ENCODE results near the gene STARD3.

Gene STARD3

GRCh38 chr17:39607851-39608130 is 29.2 kb upstream of the STARD3 start, which contains the start of gene NEUROD2:
NEUROD2 (minus strand) TSS chr17:39607920; CDS start chr17:39606599, 1,321 bp downstream.
- Histone ChIP-seq H3K4me1 (ENCODE audit: insufficient read depth, low read length) (peaks cover 18% of the 10 kb centered on the region), H3K4me3 (ENCODE audit: low read length) (no peak within 1 kb of the TSS), H3K27me3 (ENCODE audit: insufficient read depth, low read length) (peaks cover 91% of the 10 kb centered on the region), H3K9me3 (ENCODE audit: low read length) (peaks cover 2% of the 10 kb centered on the region), H2AFZ (ENCODE audit: low read depth, low read length) (peak within 1 kb of the TSS; percentile 5), H3K36me3 (ENCODE audit: insufficient read depth, low read length) (no peaks in the 10 kb centered on the region)

GRCh38 chr17:39608142-39608981 is 28.6 kb upstream of the STARD3 start:
- H3K27me3 ChIP-seq (ENCODE audit: insufficient read depth, low read length): peaks cover 88% of the 10 kb centered on the region
- H3K9me3 ChIP-seq (ENCODE audit: low read length): peaks cover 2% of the 10 kb centered on the region
- H3K36me3 ChIP-seq (ENCODE audit: insufficient read depth, low read length): no peaks in the 10 kb centered on the region
- no peak overlapping the region for H2AFZ ChIP-seq (ENCODE audit: low read depth, low read length)
- no peak overlapping the region for H3K4me3 ChIP-seq (ENCODE audit: low read length)
- H3K4me1 ChIP-seq (ENCODE audit: insufficient read depth, low read length): peaks cover 18% of the 10 kb centered on the region

GRCh38 chr17:39609416-39610025 is 27.4 kb upstream of the STARD3 start:
- no peak overlapping the region for H2AFZ ChIP-seq (ENCODE audit: low read depth, low read length)
- no peaks in the 10 kb centered on the region for H3K36me3 ChIP-seq (ENCODE audit: insufficient read depth, low read length)
- peaks cover 18% of the 10 kb centered on the region for H3K4me1 ChIP-seq (ENCODE audit: insufficient read depth, low read length)
- peaks cover 80% of the 10 kb centered on the region for H3K27me3 ChIP-seq (ENCODE audit: insufficient read depth, low read length)
- peaks cover 2% of the 10 kb centered on the region for H3K9me3 ChIP-seq (ENCODE audit: low read length)
- no peak overlapping the region for H3K4me3 ChIP-seq (ENCODE audit: low read length)

- Histone ChIP-seq H3K36me3 (ENCODE audit: insufficient read depth, low read length) (no peaks in the 10 kb centered on the region), H2AFZ (ENCODE audit: low read depth, low read length) (no peak overlapping the region), H3K9me3 (ENCODE audit: low read length) (peaks cover 2% of the 10 kb centered on the region), H3K4me1 (ENCODE audit: insufficient read depth, low read length) (peaks cover 7% of the 10 kb centered on the region), H3K4me3 (ENCODE audit: low read length) (no peak overlapping the region), H3K27me3 (ENCODE audit: insufficient read depth, low read length) (peaks cover 73% of the 10 kb centered on the region)
Measured at GRCh38 chr17:39611401-39612112, 25.4 kb upstream of the STARD3 start.

- Histone ChIP-seq H3K36me3 (ENCODE audit: insufficient read depth, low read length) (no peaks in the 10 kb centered on the region), H3K4me3 (ENCODE audit: low read length) (no peak overlapping the region), H3K27me3 (ENCODE audit: insufficient read depth, low read length) (peaks cover 73% of the 10 kb centered on the region), H2AFZ (ENCODE audit: low read depth, low read length) (no peak overlapping the region), H3K4me1 (ENCODE audit: insufficient read depth, low read length) (peaks cover under 1% of the 10 kb centered on the region), H3K9me3 (ENCODE audit: low read length) (peaks cover 2% of the 10 kb centered on the region)
Measured at GRCh38 chr17:39612291-39612894, 24.6 kb upstream of the STARD3 start.

GRCh38 chr17:39612935-39613464 is 23.9 kb upstream of the STARD3 start:
- Histone ChIP-seq H3K27me3 (ENCODE audit: insufficient read depth, low read length) (peaks cover 70% of the 10 kb centered on the region), H3K4me1 (ENCODE audit: insufficient read depth, low read length) (no peaks in the 10 kb centered on the region), H3K9me3 (ENCODE audit: low read length) (peaks cover 2% of the 10 kb centered on the region), H2AFZ (ENCODE audit: low read depth, low read length) (no peak overlapping the region), H3K36me3 (ENCODE audit: insufficient read depth, low read length) (no peaks in the 10 kb centered on the region), H3K4me3 (ENCODE audit: low read length) (no peak overlapping the region)

- Histone ChIP-seq H3K27me3 (ENCODE audit: insufficient read depth, low read length) (peaks cover 69% of the 10 kb centered on the region), H3K4me3 (ENCODE audit: low read length) (no peak overlapping the region), H3K4me1 (ENCODE audit: insufficient read depth, low read length) (peaks cover 7% of the 10 kb centered on the region), H3K36me3 (ENCODE audit: insufficient read depth, low read length) (no peaks in the 10 kb centered on the region), H3K9me3 (ENCODE audit: low read length) (peaks cover 2% of the 10 kb centered on the region), H2AFZ (ENCODE audit: low read depth, low read length) (no peak overlapping the region)
Measured at GRCh38 chr17:39614545-39615157, 22.3 kb upstream of the STARD3 start.

GRCh38 chr17:39615434-39615833 is 21.5 kb upstream of the STARD3 start:
- Histone ChIP-seq H3K4me3 (ENCODE audit: low read length) (no peak overlapping the region), H3K36me3 (ENCODE audit: insufficient read depth, low read length) (no peaks in the 10 kb centered on the region), H3K27me3 (ENCODE audit: insufficient read depth, low read length) (peaks cover 67% of the 10 kb centered on the region), H2AFZ (ENCODE audit: low read depth, low read length) (no peak overlapping the region), H3K4me1 (ENCODE audit: insufficient read depth, low read length) (peaks cover 7% of the 10 kb centered on the region), H3K9me3 (ENCODE audit: low read length) (no peaks in the 10 kb centered on the region)

GRCh38 chr17:39617100-39617445 is 19.9 kb upstream of the STARD3 start:
- Histone ChIP-seq H3K4me1 (ENCODE audit: insufficient read depth, low read length) (peaks cover 8% of the 10 kb centered on the region), H3K36me3 (ENCODE audit: insufficient read depth, low read length) (no peaks in the 10 kb centered on the region), H2AFZ (ENCODE audit: low read depth, low read length) (no peak overlapping the region), H3K9me3 (ENCODE audit: low read length) (no peaks in the 10 kb centered on the region), H3K27me3 (ENCODE audit: insufficient read depth, low read length) (peaks cover 63% of the 10 kb centered on the region), H3K4me3 (ENCODE audit: low read length) (no peak overlapping the region)

- H3K36me3 ChIP-seq (ENCODE audit: insufficient read depth, low read length): no peaks in the 10 kb centered on the region
- no peaks in the 10 kb centered on the region for H3K9me3 ChIP-seq (ENCODE audit: low read length)
- H3K27me3 ChIP-seq (ENCODE audit: insufficient read depth, low read length): peaks cover 59% of the 10 kb centered on the region
- peaks cover 11% of the 10 kb centered on the region for H3K4me1 ChIP-seq (ENCODE audit: insufficient read depth, low read length)
- peak overlapping the region; percentile 51 for H3K4me3 ChIP-seq (ENCODE audit: low read length)
- H2AFZ ChIP-seq (ENCODE audit: low read depth, low read length): no peak overlapping the region
Measured at GRCh38 chr17:39617446-39618245, 19.3 kb upstream of the STARD3 start.

- Histone ChIP-seq H2AFZ (ENCODE audit: low read depth, low read length) (peak overlapping the region; percentile 23), H3K4me1 (ENCODE audit: insufficient read depth, low read length) (peaks cover 11% of the 10 kb centered on the region), H3K27me3 (ENCODE audit: insufficient read depth, low read length) (peaks cover 57% of the 10 kb centered on the region), H3K4me3 (ENCODE audit: low read length) (peak overlapping the region; percentile 51), H3K9me3 (ENCODE audit: low read length) (no peaks in the 10 kb centered on the region), H3K36me3 (ENCODE audit: insufficient read depth, low read length) (no peaks in the 10 kb centered on the region)
Measured at GRCh38 chr17:39618246-39618913, 18.6 kb upstream of the STARD3 start.

Data from neuron (in vitro differentiated cells).